Epithelial cell of esophagus (primary cell): ENCODE results near the gene MYO15B.

ENCODE experiments used
- DNase-seq: peaks from one replicate; pipeline ENCODE4 v3.0.0; 2010; ENCODE audit warnings: low read depth
- H3K4me3 ChIP-seq: 2 replicates; pipeline ENCODE4 v1.5.1; 2011; ENCODE audit warnings: mild to moderate bottlenecking, low read length, control low read depth
- TF ChIP-seq, protein P1 (sequence below): IDR thresholded peaks from 2 replicates; pipeline ENCODE4 v1.5.1; 2011; ENCODE audit warnings: low read depth, mild to moderate bottlenecking, low read length, control low read depth, inconsistent platforms; ENCODE audit not compliant: insufficient read depth; ENCODE audit errors: missing control alignments

Gene MYO15B

DNA sequence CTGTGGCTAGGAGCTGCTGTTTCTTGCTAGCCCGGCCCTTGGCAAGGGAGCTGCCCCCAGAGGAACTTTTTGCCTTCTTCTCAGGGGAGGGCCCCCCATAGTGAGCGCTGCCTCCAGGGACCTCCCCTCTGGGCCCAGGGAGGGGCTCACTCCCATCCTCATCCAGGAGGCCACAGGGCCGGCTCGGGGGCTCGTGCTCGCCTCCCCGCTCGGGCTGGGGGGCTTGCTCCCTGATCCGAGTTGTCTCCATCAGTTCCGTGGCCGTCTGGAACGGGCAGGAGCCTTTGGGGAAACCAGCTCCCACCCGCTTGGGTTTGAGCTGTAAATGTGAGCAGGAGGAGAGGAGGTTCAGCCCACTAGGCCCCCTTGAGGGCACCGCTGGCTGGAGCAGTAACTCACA lies 41.6 kb downstream of the MYO15B start:
- H3K4me3 ChIP-seq = no peak overlapping the region
- TF ChIP-seq, protein P1, sequence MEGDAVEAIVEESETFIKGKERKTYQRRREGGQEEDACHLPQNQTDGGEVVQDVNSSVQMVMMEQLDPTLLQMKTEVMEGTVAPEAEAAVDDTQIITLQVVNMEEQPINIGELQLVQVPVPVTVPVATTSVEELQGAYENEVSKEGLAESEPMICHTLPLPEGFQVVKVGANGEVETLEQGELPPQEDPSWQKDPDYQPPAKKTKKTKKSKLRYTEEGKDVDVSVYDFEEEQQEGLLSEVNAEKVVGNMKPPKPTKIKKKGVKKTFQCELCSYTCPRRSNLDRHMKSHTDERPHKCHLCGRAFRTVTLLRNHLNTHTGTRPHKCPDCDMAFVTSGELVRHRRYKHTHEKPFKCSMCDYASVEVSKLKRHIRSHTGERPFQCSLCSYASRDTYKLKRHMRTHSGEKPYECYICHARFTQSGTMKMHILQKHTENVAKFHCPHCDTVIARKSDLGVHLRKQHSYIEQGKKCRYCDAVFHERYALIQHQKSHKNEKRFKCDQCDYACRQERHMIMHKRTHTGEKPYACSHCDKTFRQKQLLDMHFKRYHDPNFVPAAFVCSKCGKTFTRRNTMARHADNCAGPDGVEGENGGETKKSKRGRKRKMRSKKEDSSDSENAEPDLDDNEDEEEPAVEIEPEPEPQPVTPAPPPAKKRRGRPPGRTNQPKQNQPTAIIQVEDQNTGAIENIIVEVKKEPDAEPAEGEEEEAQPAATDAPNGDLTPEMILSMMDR = no peak
- no peak for DNase-seq

DNA sequence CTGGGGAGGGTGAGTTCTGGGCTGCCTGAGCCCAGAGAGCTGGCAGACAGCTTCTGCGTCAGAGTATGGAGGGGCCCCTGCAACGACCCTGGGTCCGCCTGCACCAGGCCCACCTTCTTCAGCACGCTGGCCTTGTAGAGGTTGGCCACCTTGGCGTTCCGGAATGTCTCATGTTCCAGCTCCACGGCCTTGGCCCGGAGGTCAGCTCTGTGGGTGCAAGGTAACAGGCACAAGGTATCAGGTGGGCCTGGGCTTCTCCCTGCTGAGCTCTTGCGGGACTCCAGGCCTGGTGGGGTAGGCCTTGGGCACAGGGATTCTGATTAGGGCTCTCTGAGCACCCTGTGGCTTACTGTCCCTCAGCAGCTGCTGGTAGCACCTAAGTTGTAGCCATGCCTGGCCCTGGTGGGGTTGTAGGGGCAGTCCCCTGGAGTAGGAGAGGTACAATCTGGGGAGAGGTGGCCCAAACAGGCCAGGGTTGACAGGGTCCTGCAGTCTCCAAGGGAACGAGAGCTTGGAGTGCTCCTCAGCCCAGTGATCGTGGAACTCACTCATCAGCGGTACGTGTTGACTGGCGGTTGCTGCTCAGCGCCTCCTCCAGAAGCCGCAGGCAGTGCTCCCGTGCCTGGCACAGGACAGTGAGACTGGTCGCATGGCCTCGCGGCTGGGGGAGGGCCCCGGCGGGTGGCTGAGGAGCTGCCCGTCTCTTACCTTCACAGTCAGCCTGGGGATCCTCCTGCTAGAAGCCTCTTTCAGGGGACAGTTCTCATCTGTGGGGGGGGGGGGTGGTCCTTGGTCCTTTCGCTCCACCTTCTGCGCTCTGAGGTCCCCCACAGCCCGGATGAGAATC lies 42.7 kb downstream of the MYO15B start:
- TF ChIP-seq, protein P1 = no peak
- no peak for DNase-seq
- no peak overlapping the region for H3K4me3 ChIP-seq

DNA sequence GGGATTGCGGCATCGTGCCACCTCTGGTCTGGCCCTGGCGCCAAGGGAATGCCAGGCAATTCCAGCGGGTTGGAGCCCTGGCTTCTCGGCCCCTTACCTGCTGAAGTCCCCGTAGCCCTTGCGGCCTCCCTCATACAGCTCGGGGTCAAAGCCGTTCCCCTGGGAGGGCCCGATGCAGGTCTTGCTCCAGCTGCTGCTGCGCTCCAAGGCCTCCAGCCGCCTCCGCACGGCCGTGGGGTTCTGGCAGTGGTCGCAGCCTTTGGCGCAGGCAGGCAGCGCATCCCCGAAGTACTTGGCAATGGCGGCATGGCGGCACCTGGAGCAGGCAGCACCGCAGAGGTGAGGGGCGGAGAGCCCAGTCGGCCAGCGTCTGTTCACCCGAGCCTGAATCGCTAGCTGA lies 43.8 kb downstream of the MYO15B start:
- TF ChIP-seq, protein P1 = no peak
- DNase-seq = no peak
- no peak overlapping the region for H3K4me3 ChIP-seq

DNA sequence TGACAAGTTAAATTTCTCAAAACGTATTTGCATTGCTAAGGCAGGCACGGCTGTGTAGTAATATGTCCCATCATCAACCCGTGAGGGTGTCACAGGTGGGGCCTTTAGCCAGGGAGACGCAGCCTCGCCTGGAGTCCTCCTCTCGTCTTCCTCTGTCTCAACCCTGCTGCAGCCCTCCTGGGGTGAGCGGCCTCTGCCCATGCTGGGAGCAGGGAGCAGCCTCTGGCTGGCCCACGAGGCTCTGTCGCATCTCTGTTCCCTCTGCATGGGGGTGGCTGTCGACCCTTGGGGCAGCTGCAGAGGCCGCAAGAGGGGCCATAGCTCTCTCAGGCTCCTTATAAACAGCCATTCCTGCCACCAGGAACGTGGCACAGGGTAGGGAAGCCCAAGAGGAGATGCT lies 44.8 kb downstream of the MYO15B start:
- no peak for DNase-seq
- TF ChIP-seq, protein P1 = no peak

DNA sequence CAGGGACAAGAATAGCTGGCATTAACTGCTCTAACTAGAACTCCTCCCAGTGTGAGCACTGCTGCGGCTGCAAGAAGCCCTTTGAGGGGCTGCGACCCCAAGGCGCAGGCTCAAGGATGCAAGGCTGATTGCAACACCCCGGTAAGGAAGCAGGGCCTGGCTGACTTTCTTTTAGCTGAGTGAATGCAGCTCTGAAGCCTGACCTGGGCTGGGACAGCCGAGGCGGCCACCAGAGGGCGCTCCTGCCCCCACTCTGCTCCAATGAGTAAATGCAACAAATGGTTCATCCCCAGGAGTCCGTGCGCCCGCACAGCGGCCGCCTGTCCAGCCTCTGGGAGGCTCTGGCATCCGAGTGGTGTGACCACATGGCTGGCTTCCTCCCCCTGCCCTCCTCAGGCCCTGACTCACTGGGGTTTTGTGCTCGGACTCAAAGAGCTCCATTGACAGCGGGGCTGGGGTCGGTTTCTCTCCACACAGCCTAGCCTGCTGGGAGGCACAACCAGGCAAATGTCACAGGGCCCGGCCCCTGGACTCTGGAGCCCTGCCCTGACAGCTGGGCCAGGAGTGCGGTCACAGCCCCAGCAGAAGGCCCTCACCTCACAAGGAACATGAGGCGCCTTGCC lies 45.4 kb downstream of the MYO15B start, which contains the start of gene SMIM5:
Gene SMIM5 (plus strand): TSS at position 572 of the 623 bp plus-strand sequence. CDS start 6,768 bp downstream, outside the sequence.
- TF ChIP-seq, protein P1 = peak; percentile 96
- H3K4me3 ChIP-seq = no peak within 1 kb of the TSS
- peak; percentile 82 for DNase-seq

More for the DNA sequence above, 44.8 kb downstream of the MYO15B start:
- H3K4me3 ChIP-seq = no peak overlapping the region

DNA sequence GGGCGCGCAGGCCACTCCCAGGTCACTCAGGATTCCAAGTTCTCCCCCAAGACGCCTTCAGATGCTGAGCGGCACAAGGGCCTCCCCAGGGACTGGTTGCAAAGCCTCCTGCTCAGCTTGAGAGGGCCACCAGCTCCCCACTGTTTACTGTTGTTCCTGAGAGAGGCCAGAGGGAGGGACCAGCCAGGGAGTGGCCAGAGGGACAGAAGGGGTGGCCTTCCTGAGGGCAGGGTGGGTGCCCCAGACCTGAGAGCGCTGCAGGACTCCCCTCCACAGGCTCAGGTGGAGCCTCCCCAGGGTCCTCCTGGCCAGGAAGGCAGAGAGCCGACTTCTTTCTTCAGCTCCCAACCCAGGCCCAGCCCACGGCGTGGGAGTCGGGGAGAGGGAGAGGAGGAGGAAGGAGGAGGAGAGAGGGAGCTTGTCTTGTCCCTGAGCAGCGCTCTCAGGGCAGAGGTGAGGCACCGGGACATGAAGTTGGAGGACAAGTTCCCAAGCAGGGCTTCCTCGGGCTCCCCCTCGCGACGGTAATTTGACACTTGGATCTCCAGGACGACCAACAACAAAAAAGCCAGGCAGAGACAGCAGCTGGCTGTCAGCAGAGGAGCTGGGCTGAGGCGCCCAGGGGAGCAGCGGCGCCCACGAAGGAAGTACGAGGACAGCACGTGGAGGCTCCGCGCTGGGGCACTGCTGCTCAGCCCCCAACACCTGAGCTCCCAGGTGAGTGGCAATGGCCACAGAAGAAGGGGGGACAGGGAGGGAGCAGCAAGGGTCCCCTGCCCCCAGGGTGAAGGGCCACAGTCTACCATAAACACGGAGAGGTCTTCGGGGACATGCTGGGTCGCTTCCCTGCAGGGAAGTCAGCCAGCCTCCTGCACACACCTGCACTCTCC lies 46.1 kb downstream of the MYO15B start:
- TF ChIP-seq, protein P1 = peak; percentile 74
- peak; percentile 92 for DNase-seq
- H3K4me3 ChIP-seq = no peak overlapping the region
